Islet precursor cell (in vitro differentiated cells): ENCODE results near the gene PRPF40B.

Experiments used
- DNase-seq: peaks from one replicate; pipeline ENCODE4 v3.0.0-alpha.2; 2018

The PRPF40B gene

DNA sequence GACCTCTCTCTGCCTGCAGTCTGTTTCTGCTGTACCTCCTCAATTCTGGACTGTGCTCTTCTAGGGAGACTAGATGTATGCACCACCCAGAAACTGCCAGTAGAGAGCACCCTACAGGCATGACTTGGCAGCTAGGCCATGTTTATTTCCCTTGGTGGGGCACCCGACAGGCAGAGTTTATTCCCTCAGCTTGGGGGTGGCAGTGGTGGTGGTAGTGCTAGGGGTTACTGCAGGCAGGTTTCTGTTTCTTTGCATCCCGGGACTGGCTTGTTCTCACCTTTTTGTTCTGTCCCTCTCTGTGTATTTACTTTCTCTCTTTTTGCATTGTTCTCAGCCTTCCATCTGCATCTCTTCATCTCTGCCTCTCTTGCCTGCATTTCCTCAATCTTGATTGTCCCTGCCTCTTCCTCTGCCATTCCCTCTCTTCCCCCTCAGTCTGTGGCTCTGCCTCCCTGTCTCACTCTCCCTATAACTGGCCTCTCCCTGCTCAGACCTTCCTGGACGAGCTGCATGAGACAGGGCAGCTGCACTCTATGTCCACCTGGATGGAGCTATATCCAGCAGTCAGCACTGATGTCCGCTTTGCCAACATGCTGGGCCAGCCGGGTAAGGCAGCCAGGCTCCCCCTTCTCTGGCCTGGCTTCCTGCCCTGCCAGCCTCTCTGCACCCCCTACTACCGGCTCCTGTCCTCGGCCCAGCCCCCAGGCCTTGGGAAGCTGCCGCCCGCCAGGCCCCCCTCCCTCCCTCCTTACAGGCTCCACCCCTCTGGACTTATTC is 13.8 kb downstream of the PRPF40B start:
- peak; percentile 89 for DNase-seq

DNA sequence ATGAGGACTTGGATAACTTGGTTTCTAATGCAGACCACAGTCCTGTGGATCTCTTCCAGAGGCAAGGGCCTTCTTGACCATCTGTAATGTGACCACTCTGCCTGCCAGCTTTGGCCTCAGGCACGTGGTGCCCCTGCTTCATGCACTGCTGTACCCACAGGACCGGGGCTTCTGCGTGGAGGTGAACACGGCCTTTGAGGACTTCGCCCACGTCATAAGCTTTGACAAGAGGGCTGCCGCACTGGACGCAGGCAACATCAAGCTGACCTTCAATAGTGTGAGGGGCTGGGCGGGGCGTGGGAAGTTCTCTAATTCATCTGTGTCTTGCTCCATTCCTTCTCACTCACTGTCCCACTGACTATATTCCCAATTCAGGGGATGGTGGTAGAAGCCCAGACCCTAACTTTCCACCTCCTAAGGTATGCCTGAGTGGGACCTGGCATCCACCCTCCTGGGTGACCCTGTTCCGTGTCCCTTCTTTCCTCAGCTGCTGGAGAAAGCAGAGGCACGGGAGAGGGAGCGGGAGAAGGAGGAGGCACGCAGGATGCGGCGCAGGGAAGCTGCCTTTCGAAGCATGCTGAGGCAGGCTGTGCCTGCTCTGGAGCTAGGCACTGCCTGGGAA is 18.5 kb downstream of the PRPF40B start:
- DNase-seq: peak; percentile 50

DNA sequence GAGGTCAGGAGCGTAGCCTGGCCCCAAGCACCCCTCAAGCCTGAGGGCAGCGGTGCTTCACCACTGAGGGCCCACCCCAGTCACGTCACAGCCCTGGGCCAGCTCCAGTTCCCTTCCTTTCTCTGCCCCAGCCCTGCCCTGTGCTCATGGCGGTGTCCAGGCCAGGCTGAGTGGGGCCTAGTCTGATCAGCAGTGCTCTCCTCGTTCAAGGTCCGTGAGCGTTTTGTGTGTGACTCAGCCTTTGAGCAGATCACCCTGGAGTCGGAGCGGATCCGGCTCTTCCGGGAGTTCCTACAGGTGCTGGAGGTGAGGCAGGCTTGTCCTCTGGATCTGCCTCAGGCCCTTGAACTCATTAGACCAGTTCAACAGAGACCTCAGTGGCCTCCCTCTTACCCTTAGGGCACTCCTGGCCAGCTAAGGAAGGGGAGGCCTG is 19.0 kb downstream of the PRPF40B start:
- DNase-seq: peak; percentile 97

DNA sequence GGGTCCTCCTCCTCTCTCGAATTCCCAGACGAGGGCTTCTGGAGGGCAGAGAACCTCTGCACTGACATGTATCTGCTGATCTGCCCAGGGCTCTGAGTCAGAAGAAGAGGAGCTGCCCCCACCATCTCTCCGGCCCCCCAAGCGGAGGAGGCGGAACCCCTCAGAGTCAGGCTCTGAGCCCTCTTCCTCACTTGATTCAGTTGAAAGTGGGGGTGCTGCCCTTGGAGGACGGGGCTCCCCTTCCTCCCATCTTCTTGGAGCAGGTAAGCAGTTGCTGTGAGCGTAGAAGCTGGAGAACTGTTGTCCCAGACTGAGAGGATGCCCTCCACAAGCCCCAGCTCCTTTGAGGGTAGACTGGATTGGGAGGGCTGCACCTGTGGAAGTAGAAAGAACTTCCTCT is 19.8 kb downstream of the PRPF40B start:
- peak; percentile 54 for DNase-seq

DNA sequence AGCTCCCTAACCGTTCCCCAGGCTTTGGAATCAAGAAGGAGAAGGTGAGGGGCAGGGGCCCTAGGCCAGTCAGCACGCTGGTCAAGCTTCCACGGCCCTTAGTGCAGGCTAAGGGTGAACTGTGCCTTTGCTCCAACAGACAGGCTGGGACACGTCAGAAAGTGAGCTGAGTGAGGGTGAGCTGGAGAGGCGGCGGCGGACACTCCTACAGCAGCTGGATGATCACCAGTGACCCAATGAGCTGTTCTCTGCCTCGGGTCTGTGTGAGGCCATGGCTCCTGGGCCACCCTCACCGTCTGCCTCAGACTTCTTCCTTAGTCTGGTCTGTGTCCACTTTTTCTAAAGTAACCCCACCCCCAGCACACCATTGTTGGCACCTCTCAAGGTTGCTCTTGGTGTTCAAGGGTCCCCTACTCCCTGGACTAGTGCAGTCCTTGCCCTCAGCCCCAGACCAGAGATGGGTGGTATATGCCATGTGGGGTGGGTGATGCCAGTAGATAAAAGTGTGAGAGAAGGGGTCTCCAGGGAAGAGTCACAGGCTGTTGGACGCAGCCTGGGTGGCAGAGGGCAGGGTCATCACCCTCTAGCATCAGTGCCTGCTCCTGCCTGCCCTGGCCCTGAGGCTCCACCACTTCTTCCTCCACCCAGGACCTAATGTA is 20.7 kb downstream of the PRPF40B start:
- peak; percentile 59 for DNase-seq

DNA sequence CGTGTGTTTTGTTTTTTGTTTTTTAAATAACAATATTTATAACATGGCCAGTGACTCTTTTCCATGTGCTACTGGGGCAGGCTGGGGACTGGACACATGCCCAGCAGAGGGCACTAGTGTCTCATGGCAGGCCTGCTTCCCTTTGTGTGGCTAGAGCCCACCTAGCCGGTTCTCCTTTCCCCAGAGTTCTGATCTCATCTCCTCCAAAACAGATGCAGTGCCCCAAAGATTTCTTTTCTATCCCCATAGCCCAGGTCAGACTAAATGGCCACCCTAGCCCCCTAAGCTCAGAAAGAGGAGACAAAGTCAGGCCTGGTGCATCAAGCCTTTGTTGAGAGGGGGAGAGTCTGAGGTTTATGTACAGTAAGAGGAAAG is 21.2 kb downstream of the PRPF40B start:
- peak; percentile 88 for DNase-seq

DNA sequence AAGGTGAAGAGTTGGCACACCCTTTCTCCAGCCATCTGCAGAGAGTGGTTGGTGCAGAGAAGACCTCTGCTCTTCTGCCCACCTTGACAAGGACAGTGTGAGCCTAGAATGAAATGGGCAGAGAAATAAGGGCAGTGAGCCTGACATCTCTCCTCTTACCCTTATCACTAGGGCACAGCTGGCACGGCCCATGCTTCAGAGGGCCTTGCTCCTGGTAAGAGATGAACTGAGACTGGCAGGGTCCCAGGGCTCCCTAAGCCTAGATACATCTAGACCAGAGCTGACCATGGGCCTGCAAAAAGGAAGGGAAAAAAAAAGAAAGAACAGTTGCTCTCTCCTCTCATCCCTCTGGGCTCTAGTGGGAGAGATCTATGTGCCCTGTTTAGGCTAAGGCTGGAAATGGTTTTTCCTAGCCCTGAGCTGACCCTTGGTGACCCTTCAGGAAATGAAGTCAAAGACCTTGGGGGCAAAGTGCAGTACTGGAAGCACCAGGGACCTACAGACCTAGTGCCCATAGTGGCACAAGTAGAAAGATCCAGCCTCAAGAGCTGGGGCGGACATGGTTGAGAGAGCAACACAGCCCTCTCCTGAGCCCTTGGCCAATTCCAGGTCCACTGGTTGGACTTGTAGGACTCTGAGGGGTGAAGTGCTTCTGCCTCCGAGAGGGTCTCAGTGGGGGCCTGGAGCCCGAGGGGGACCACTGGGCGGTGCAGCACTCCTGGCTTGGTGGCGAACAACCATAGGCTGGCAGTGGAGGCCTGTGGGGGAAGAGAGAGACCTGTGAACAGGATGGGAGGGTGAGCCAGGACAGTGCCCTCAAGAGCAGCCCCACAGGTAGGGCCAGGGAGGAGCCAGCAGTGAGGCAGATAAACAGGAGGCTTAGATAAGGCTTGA is 22.0 kb downstream of the PRPF40B start:
- peak; percentile 48 for DNase-seq

DNA sequence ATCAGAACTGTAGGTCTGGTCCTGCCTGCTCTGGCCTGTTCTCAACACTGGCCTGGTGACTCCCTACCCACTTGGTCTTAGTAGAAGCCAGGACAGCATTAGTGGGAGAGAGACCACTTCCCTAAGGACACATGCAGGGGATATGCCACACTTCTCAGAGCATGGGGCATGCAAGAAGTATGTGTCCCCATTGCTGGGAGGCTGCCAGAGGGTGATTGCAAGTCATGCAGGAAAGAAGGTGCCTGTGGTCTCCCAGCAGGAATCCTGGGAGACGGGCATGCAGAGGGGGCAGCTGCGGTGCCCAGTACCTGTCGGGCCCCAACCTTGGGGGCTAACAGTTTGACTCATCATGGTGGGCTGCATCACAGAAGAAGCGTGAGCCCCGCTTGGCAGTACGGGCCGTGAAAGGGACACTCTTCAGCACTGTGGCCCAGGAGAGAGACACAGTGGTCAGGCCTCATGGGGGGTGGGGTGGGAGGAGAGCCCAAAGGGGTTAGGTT is 23.0 kb downstream of the PRPF40B start:
- no peak for DNase-seq

DNA sequence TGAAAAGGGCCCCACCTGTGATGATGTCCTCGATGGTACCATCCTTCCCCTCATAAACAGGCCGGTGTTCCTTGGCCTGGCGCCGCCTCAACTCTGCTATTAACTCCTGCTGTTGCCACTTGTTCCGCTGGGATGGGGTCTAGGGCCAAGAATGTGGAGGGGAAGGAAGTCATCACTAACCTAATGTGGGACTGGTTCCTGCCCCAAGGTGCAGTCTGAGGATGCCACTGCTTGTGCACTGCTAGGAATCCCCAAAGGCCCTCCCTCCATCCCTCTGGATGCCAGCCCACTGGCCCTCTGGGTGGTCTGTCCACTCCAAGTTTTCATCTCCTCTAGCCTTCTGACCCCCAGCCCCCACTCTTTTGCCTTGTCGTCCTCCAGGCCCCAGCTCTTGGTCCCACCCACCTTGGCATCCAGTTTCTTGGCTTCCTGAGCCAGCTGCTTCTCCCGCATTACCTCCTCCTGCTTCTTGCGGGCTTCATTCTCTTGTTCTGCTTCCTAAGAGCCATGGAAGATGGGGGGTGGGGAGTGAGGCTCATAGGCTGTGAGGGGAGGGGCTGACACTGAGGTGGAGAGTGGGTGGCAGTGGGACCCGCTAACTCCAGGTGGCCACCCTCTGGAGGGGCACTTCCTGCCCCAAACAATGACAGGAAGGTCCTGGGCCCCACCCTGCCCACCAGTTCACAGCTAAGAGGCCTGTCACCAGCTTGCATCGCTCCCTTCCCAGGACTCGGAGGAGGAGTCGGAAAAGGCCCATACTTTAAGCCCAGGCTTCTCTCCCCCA is 23.7 kb downstream of the PRPF40B start:
- DNase-seq: no peak

DNA sequence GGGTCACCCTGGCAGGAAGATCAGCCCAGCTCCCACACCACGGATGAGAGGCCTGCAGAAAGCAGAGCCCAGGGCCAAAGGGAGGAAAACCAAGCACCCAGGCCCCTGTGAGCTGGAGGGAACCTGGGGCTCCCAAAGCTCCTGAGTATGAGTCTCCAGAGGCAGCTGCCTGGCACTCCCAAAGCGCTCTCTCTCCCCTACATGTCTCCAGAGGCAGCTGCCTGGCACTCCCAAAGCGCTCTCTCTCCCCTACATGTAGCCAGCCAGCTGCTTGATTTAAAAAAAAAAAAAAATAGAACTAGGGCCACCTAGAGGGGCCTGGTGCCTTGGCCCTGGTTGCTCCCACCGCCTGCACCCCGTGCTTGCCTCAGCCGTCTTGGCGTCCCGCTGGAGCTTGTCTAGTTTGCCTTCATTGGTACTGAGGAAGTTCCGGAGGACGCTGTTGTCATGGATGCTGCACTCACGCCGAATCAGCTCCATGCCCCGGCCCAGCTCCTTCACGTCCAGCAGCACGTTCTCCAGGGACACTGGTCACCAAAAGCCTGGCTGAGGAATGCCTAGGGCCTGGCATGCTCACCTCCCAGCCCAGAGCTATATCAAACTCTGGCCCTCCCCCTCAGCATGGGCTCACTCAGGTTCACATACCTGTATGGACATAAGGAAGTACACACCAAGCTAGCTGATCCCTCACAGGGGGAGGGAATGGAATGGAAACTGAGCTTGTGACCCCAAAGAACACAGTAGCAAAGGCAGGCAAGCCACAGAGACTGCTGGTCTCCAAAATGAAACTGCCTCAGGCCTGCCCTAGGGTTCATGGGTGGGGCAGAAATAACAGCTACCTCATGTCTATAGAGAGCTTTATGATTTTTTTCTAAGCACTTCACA is 24.7 kb downstream of the PRPF40B start:
- DNase-seq: no peak

DNA sequence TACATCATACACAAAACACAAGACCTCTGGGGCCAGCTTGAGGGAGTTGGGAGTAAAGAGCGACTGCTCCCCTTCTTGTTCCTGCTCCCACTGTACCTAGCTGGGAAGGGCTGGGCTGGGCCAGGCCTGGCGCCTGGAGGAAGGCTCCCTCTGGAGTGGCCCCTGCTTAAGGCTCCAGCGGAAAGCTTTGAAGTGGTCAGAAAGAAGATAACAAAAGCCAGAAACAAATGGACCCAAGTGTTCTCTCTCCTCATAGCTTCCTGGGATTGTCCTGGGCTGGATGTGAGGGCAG is 25.3 kb downstream of the PRPF40B start:
- no peak for DNase-seq

DNA sequence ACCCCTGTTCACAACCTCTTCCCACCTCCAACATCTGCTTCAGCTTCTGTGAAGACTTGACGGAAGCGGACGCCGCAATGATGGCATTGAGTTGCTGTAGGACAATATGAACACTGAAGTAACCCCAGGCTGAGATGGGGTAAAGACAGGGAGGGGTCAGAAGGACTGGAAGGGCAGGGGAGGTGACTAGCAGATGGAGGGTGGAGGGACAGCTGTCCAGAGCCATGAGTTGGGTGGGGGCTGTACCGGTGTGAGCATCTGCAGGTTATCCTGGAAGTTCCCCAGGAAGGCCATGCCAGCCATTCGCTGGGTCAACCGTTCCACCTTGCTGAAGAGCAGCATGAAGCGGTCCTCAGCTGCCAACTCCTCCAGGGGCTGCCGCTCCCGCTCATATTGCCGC is 26.1 kb downstream of the PRPF40B start:
- no peak for DNase-seq

DNA sequence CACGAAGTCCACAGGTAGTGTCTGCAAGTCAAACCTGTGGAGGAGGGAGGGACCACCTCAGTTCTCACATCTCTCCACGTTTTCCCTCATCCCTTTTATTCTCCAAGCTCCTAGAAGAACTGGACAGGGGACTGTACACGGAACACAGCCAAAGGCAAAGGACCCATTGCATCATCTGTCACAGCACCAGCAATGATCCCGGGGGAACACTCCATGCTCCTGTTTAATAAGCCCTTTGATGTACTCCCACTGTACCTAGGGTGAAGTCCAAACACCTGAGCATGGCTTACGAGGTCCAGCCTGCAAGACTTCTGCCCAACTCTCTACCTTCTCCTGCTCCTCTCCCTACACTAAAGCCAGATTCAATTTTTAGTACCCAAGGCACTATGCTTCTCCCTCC is 26.5 kb downstream of the PRPF40B start:
- DNase-seq: no peak

DNA sequence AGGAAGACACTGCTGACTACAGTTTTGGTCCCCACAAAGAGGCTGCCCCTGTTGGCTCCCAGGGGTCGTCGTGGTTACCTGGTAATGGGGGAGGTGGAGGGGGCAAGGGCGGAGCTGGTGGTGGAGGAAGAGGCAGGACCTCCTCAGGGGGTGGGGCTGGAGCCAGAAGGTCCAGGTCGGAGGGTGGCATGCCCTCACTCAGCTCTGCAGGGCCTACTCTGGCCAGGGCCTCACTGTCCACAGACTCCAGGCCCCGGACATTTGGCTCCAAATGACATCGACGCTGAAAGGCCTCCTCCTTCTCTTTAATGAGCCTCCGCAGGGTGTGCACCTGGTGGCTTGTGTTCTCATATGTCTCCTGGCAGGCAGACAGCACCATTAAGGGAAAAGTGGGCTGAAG is 28.5 kb downstream of the PRPF40B start:
- no peak for DNase-seq

DNA sequence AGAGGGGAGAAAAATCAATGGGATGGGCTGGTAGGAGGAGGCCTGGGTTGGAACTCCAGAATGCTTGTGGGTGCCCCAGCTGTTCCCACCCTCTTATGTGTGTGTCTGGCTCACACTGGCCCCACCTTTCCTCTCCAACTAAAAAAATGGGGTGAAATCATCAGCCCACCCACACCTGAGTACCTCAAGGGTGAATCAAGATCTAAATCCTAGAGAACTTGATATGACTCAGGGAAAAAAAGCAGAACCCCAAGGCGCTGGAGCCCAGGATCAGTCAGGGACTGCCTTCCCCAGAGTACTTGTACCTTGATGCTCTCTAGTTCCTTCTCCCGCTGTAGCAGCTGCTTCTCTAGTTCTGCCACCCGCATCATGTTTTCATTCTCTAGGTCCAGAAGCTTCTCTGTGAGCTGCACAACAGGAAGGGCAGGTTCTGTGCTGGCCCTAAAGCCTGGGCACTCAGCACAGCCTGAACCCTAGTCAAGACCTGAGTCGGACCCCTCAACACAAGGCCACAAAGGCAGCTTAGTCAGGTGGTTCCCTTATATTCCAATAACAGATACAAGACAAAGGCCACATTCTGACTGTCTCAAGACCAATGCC is 29.7 kb downstream of the PRPF40B start:
- DNase-seq: no peak

DNA sequence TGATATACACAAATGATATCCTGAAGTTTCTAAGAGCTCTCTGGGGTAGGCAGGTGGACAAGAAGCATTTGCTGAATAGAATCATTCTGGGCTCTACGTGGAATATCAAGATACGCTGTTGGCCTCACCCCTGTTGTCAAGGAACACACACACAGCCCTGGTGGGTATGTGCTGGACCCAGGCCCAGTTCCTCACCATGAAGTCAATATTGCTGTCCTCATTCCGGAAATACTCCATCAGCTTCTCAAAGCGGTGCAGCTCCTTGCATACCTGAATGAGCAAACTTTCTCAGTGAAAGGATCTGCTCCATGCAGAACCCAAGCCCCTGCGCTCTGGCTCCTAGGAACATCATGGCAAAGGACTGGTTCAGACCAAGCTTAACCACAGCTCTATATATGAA is 31.4 kb downstream of the PRPF40B start:
- DNase-seq: no peak

DNA sequence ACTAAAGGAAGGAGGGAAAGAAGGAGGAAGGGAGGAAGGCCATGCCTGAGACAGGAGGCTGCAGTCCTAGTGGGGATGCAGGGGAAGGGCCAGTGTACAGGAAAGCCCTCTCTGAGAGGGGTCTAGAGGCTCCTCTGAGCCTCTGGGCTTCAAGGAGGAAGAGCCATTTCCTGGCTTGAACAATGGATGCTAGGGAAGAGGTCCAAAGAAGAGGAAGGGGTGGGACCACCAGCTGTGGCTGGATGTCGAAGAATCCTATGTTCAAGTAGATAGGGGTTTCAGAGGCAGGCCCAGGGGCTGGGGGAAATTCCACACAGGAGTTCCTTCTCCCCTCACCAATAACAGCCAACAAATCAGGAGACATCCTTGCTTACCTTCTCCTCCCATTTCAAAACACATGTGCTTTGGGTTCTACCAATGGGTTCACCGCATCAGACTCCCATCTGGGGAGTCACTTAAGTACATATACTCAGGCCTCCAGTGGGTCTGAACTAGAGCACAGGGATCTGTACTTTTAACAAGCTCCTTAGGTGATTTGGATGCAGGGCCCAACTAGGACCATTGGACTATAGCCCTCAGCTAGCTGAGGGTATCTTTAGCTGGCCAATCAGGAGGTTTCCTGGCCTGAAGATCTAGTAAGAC is 32.4 kb downstream of the PRPF40B start:
- no peak for DNase-seq

DNA sequence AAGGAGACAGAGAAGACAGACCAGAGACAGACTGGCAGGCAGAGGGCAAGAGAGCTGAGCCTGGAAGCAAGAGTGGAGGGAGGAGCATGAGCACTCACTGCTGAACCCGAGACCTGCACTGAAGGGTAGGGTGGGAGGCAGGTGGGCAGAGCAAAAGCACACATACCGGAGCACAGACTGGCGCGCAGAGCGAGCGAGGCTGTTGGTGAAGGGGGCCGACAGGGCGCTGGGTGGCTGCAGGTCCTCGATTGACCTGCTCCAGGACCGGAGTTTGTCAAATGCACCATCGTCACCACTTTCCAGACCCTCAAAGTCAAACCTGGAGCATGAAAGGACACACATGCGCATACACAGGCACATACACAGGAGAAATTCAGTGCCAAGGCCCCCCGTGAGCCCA is 34.9 kb downstream of the PRPF40B start:
- no peak for DNase-seq

DNA sequence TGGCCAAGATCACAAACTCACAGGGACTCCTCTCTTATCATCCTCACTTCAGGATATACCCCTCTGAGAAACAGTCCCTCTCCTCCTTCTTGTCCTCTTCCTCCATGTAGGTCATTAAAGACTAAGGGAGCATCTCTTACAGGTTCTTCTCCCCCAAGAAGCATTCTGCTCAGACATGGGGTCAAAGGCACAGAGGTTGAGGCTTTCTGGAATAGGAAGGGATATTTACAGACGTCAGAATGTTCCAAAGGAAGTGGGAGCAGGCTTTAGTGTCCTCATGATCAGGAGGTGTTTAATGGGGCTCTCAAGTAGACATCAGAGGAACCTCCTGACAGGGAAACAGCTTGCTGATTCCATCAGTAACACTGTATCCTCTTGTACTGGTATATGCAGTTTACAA is 36.4 kb downstream of the PRPF40B start:
- no peak for DNase-seq

DNA sequence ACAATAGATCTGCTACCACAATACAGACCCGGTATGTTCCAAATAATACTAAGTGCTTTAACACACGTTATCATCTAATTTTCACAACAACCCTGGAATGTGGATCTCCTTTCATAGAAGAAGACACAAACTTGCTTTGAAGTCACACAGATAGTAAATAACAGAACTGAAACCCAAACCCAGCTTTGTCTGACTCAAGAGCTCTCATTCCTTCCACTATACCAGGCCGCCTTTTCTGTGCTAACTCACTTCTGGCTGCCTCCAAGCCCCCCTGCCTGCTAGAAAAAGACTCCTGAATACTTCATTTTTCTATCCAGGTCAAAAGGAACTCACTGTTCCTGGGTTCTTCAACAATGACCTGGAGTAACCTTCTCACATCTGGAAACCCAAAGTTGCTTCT is 37.8 kb downstream of the PRPF40B start:
- no peak for DNase-seq
